HCT116 (cell line): ENCODE results near the gene TNF. TPM values are rescaled to one million over a fixed set of nuclear protein-coding genes. Genes with fewer than 3 reads are reported as not detected.

ENCODE experiments used
- ATAC-seq: fragments of 200-7000 bp; cut with Tn5 transposase; 2 replicates; pipeline ENCODE4 v1.9.1; 2020; ENCODE audit warnings: mild to moderate bottlenecking, moderate library complexity
- BruUV-seq: library from RNA; stranded (reverse); fragments of 400-500 nt; replicated peaks from 2 replicates; lab custom pipeline; 2021; lab: Mats Ljungman, UMichigan
- CTCF ChIA-PET: fragments of 300-600 bp; sonication (Branson Sonifier 250); formaldehyde crosslinking; loops from one replicate; lab custom pipeline; 2021; ENCODE audit warnings: antibody characterized with exemption; lab: Charles Lee
- POLR2A ChIA-PET: fragments of 300-600, 350-600 bp; sonication (Branson Sonifier 250); formaldehyde crosslinking; loops from one replicate; lab custom pipeline; 2021; ENCODE audit warnings: antibody characterized with exemption; lab: Charles Lee
- RAD21 ChIA-PET, 2 experiments: fragments of 300-600 bp; sonication (Branson Sonifier 250); formaldehyde crosslinking; loops; one replicate each; lab custom pipeline; 2023; ENCODE audit warnings: low total read pairs in 2 of 2; ENCODE audit not compliant: uncharacterized antibody in 2 of 2, unreplicated experiment in 2 of 2, low non-redundant PET in 1 of 2; lab: Charles Lee
- DNase-seq: peaks from one replicate; pipeline ENCODE4 v3.0.0-alpha.2; 2010; ENCODE audit warnings: low read depth, low spot score
- H2AFZ ChIP-seq: fragments of 200-600 bp; shearing (Covaris generic), sonication (generic); 2 replicates; pipeline ENCODE4 v1.6.1; 2017; ENCODE audit warnings: low read depth, mixed run types, mixed read lengths, antibody characterized with exemption, low read length; ENCODE audit not compliant: poor library complexity, severe bottlenecking
- H3K27ac ChIP-seq: 2 replicates; pipeline ENCODE4 v1.5.1; 2012; ENCODE audit warnings: low read depth, low read length
- H3K27me3 ChIP-seq: fragments of 200-600 bp; sonication (generic); 2 replicates; pipeline ENCODE4 v1.6.1; 2016; ENCODE audit warnings: mixed run types, low read length, mixed read lengths; ENCODE audit not compliant: insufficient read depth
- H3K36me3 ChIP-seq, 2 experiments: fragments of 200-500 bp in 1 of 2; fragments of 200-600 bp in 1 of 2; sonication (Bioruptor generic) in 1 of 2; sonication (generic) in 1 of 2; 2 replicates each; pipeline versions ENCODE4 v1.5.1 to v1.6.1; 2014 to 2016; ENCODE audit warnings: low read length in 2 of 2, inconsistent platforms in 1 of 2, mixed read lengths in 1 of 2, mixed run types in 1 of 2; ENCODE audit not compliant: insufficient read depth in 2 of 2, control insufficient read depth in 1 of 2
- H3K4me1 ChIP-seq, 2 experiments: fragments of 200-600 bp in 1 of 2; sonication (generic) in 1 of 2; 2 replicates each; pipeline versions ENCODE4 v1.5.1 to v1.6.1; 2012 to 2017; ENCODE audit warnings: low read length in 2 of 2, inconsistent platforms in 1 of 2, mild to moderate bottlenecking in 1 of 2, mixed read lengths in 1 of 2, mixed run types in 1 of 2, moderate library complexity in 1 of 2; ENCODE audit not compliant: insufficient read depth in 2 of 2, control insufficient read depth in 1 of 2
- H3K4me2 ChIP-seq: fragments of 200-600 bp; sonication (generic); 2 replicates; pipeline ENCODE4 v1.6.1; 2017; ENCODE audit warnings: mixed run types, low read length, mixed read lengths
- H3K4me3 ChIP-seq, 2 experiments: fragments of 200-600 bp in 1 of 2; sonication (generic) in 1 of 2; replicated peaks in 1 of 2; 2 replicates each; pipeline ENCODE4 v1.5.1; 2011 to 2016; ENCODE audit warnings: low read length in 2 of 2, control low read depth in 1 of 2, low read depth in 1 of 2, mild to moderate bottlenecking in 1 of 2, mixed read lengths in 1 of 2, mixed run types in 1 of 2
- H3K79me2 ChIP-seq: fragments of 200-600 bp; sonication (generic); 2 replicates; pipeline ENCODE4 v1.6.1; 2017; ENCODE audit warnings: mild to moderate bottlenecking, mixed run types, low read length, moderate library complexity, mixed read lengths; ENCODE audit not compliant: insufficient read depth
- H3K9ac ChIP-seq: fragments of 200-600 bp; sonication (generic); 2 replicates; pipeline ENCODE4 v1.6.1; 2016; ENCODE audit warnings: low read length, mixed read lengths
- H3K9me2 ChIP-seq: fragments of 200-600 bp; sonication (generic), shearing (Covaris generic); 2 replicates; pipeline ENCODE4 v1.6.1; 2017; ENCODE audit warnings: mixed run types, mild to moderate bottlenecking, moderate library complexity; ENCODE audit not compliant: insufficient read depth
- H3K9me3 ChIP-seq, 2 experiments: fragments of 200-500 bp in 1 of 2; fragments of 200-600 bp in 1 of 2; sonication (Bioruptor generic) in 1 of 2; sonication (generic) in 1 of 2; 2 replicates each; pipeline ENCODE4 v1.6.1; 2014 to 2017; ENCODE audit warnings: low read length in 2 of 2, mixed read lengths in 2 of 2, inconsistent platforms in 1 of 2, low read depth in 1 of 2, mild to moderate bottlenecking in 1 of 2, mixed run types in 1 of 2, moderate library complexity in 1 of 2; ENCODE audit not compliant: control insufficient read depth in 1 of 2, insufficient read depth in 1 of 2
- H4K20me1 ChIP-seq: fragments of 200-600 bp; sonication (generic), shearing (Covaris generic); 2 replicates; pipeline ENCODE4 v1.6.1; 2017; ENCODE audit warnings: mixed run types, mild to moderate bottlenecking, moderate library complexity; ENCODE audit not compliant: insufficient read depth
- ATF3 ChIP-seq: IDR thresholded peaks from 2 replicates; pipeline ENCODE4 v1.6.1; 2012
- CBX3 ChIP-seq: IDR thresholded peaks from 2 replicates; pipeline ENCODE4 v1.6.1; 2012; ENCODE audit warnings: low read depth
- CEBPB ChIP-seq: IDR thresholded peaks from 2 replicates; pipeline ENCODE4 v1.6.1; 2012; ENCODE audit warnings: low read depth
- EGR1 ChIP-seq: IDR thresholded peaks from 2 replicates; pipeline ENCODE4 v1.6.1; 2012; ENCODE audit warnings: low read depth
- EZH2phosphoT487 ChIP-seq: fragments of 200-600 bp; IDR thresholded peaks from 2 replicates; pipeline ENCODE4 v1.6.1; 2018; ENCODE audit warnings: antibody characterized with exemption, borderline replicate concordance
- FOSL1 ChIP-seq: IDR thresholded peaks from 2 replicates; pipeline ENCODE4 v1.6.1; 2012; ENCODE audit warnings: low read depth
- MAX ChIP-seq: IDR thresholded peaks from 2 replicates; pipeline ENCODE4 v1.6.1; 2012
- POLR2A ChIP-seq: IDR thresholded peaks from 2 replicates; pipeline ENCODE4 v1.7.0; 2011; ENCODE audit warnings: borderline replicate concordance; ENCODE audit not compliant: insufficient read depth, insufficient read length; ENCODE audit errors: extremely low read depth
- POLR2AphosphoS5 ChIP-seq: IDR thresholded peaks from 2 replicates; pipeline ENCODE4 v1.6.1; 2011; ENCODE audit warnings: mild to moderate bottlenecking, low read depth, low read length, moderate library complexity
- RAD21 ChIP-seq: IDR thresholded peaks from 2 replicates; pipeline ENCODE4 v1.6.1; 2012; ENCODE audit warnings: low read depth, mild to moderate bottlenecking
- SIN3A ChIP-seq: IDR thresholded peaks from 2 replicates; pipeline ENCODE4 v1.6.1; 2012; ENCODE audit warnings: low read depth
- SP1 ChIP-seq: IDR thresholded peaks from 2 replicates; pipeline ENCODE4 v1.6.1; 2012; ENCODE audit warnings: low read depth
- SRF ChIP-seq: IDR thresholded peaks from 2 replicates; pipeline ENCODE4 v1.6.1; 2012; ENCODE audit warnings: low read depth
- TCF7L2 ChIP-seq: IDR thresholded peaks from 2 replicates; pipeline ENCODE4 v1.7.0; 2011; ENCODE audit warnings: borderline replicate concordance, inconsistent platforms; ENCODE audit not compliant: insufficient read depth, insufficient read length; ENCODE audit errors: extremely low read depth
- YY1 ChIP-seq: IDR thresholded peaks from 2 replicates; pipeline ENCODE4 v1.6.1; 2011; ENCODE audit warnings: low read length, low read depth, moderate library complexity, mild to moderate bottlenecking; ENCODE audit not compliant: insufficient replicate concordance; ENCODE audit errors: extremely low read depth
- ZFX ChIP-seq: fragments of 450-650 bp; IDR thresholded peaks from 2 replicates; pipeline ENCODE4 v1.6.1; 2017
- intact Hi-C: fragments of 100-400 bp; cut with micrococcal nuclease; formaldehyde crosslinking; loops from 2 replicates; pipeline ENCODE4 v1.10.0; 2022
- total RNA-seq: library from RNA; stranded (reverse); gene quantifications from one replicate; pipeline ENCODE4 v1.2.1, GENCODE V29; 2021; ENCODE audit not compliant: unreplicated experiment
- TF ChIP-seq, protein P1 (sequence below), 3 experiments: fragments of 200-600 bp in 1 of 3; sonication (generic) in 1 of 3; IDR thresholded peaks in 2 of 3; conservative IDR thresholded peaks in 1 of 3; 2 replicates each; pipeline ENCODE4 v1.5.1; 2012 to 2017; ENCODE audit warnings: low read depth in 2 of 3, low read length in 2 of 3, antibody characterized with exemption in 1 of 3, borderline replicate concordance in 1 of 3, control low read depth in 1 of 3, mild to moderate bottlenecking in 1 of 3, mixed read lengths in 1 of 3, mixed run types in 1 of 3, moderate library complexity in 1 of 3; ENCODE audit not compliant: insufficient read depth in 1 of 3
- TF ChIP-seq, protein P2 (sequence below): IDR thresholded peaks from 2 replicates; pipeline ENCODE4 v1.6.1; 2011; ENCODE audit warnings: mild to moderate bottlenecking, low read length, moderate library complexity; ENCODE audit not compliant: insufficient replicate concordance; ENCODE audit errors: extremely low read depth

The TNF gene
- total RNA-seq, 1 experiment from 2014 or later: 0.59 TPM

GRCh38 chr6:31543639-31544038 is 31.7 kb upstream of the TNF start (continued):
- TF ChIP-seq SRF (no peak), POLR2A (no peak), RAD21 (no peak), ATF3 (no peak), EZH2phosphoT487 (no peak), POLR2AphosphoS5 (no peak), YY1 (no peak)
- TF ChIP-seq, all 23 proteins: peak for 0

- H3K79me2 ChIP-seq: peaks cover 41% of the 10 kb centered on the region
- POLR2A ChIA-PET: no interaction called here
- TF ChIP-seq ATF3 (no peak), SRF (no peak), TCF7L2 (no peak), POLR2AphosphoS5 (no peak), RAD21 (no peak), POLR2A (no peak), CBX3 (no peak), CEBPB (no peak), EGR1 (no peak), SIN3A (no peak), SP1 (no peak), MAX (no peak), ZFX (no peak), YY1 (no peak), FOSL1 (no peak)
- TF ChIP-seq, protein P1, sequence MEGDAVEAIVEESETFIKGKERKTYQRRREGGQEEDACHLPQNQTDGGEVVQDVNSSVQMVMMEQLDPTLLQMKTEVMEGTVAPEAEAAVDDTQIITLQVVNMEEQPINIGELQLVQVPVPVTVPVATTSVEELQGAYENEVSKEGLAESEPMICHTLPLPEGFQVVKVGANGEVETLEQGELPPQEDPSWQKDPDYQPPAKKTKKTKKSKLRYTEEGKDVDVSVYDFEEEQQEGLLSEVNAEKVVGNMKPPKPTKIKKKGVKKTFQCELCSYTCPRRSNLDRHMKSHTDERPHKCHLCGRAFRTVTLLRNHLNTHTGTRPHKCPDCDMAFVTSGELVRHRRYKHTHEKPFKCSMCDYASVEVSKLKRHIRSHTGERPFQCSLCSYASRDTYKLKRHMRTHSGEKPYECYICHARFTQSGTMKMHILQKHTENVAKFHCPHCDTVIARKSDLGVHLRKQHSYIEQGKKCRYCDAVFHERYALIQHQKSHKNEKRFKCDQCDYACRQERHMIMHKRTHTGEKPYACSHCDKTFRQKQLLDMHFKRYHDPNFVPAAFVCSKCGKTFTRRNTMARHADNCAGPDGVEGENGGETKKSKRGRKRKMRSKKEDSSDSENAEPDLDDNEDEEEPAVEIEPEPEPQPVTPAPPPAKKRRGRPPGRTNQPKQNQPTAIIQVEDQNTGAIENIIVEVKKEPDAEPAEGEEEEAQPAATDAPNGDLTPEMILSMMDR (IDR thresholded peaks at IDR 0.05 in 2 of 3, conservative IDR thresholded peaks at IDR 0.05 in 1 of 3; ENCODE audit: borderline replicate concordance in 1 of 3, insufficient read depth in 1 of 3, low read depth in 2 of 3, low read length in 2 of 3): no peak
- TF ChIP-seq, protein P2, sequence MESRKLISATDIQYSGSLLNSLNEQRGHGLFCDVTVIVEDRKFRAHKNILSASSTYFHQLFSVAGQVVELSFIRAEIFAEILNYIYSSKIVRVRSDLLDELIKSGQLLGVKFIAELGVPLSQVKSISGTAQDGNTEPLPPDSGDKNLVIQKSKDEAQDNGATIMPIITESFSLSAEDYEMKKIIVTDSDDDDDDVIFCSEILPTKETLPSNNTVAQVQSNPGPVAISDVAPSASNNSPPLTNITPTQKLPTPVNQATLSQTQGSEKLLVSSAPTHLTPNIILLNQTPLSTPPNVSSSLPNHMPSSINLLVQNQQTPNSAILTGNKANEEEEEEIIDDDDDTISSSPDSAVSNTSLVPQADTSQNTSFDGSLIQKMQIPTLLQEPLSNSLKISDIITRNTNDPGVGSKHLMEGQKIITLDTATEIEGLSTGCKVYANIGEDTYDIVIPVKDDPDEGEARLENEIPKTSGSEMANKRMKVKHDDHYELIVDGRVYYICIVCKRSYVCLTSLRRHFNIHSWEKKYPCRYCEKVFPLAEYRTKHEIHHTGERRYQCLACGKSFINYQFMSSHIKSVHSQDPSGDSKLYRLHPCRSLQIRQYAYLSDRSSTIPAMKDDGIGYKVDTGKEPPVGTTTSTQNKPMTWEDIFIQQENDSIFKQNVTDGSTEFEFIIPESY: no peak
These were observed 30.7 kb upstream of the TNF start for GRCh38 chr6:31544676-31545075.

More at GRCh38 chr6:31544676-31545075, 30.7 kb upstream of the TNF start:
- ATAC-seq (no peak), DNase-seq (no peak)
- intact Hi-C loops: loop anchor here (10.0 kb wide), 1 partner anchor 290 kb away; no protein-coding TSS in a partner anchor
- peaks cover 14% of the 10 kb centered on the region; the same call in 1 of the 2 replicates for H4K20me1 ChIP-seq
- no peaks in the 10 kb centered on the region for H3K27me3 ChIP-seq
- H3K4me3 ChIP-seq: no peak overlapping the region
- H2AFZ ChIP-seq: no peak overlapping the region
- no peak overlapping the region for H3K4me2 ChIP-seq
- no TSS peak for BruUV-seq
- CTCF ChIA-PET: interaction anchor here (5.0 kb wide), 1 partner anchor 54 kb away, joined by 78 read pairs; no protein-coding TSS in a partner anchor
- peaks cover 12 to 15% of the 10 kb centered on the region in 2 experiments for H3K36me3 ChIP-seq
- RAD21 ChIA-PET: no interaction called here
- H3K9me2 ChIP-seq: no peaks in the 10 kb centered on the region
- H3K9ac ChIP-seq: no peak overlapping the region
- H3K9me3 ChIP-seq: no peaks in the 10 kb centered on the region
- H3K4me1 ChIP-seq: peaks cover 25 to 42% of the 10 kb centered on the region in 2 experiments
- H3K27ac ChIP-seq: no peak overlapping the region
